Stomach (tissue), 9 donors: Measurements from ENCODE around the gene DOCK3. TPM values are rescaled to one million over a fixed set of nuclear protein-coding genes. Genes with fewer than 3 reads are reported as not detected.
A peak's percentile ranks its signal among the peaks of the same experiment; 100 is the strongest.

Source experiments
- DNase-seq, 2 donors: peaks; one replicate each; pipeline versions ENCODE4 v3.0.0 to v3.0.0-alpha.2; 2013 to 2019
- H3K27ac ChIP-seq, 5 donors: fragments of 200-600 bp in 4 of 5; sonication (generic) in 4 of 5; one replicate each; pipeline ENCODE4 v1.5.1; 2013 to 2019; ENCODE audit warnings: mild to moderate bottlenecking in 1 of 5, moderate library complexity in 1 of 5
- H3K27me3 ChIP-seq, 3 donors: fragments of 200-600 bp; sonication (generic); one replicate each; pipeline ENCODE4 v1.5.1; 2017 to 2019; ENCODE audit warnings: mixed run types in 1 of 3
- H3K36me3 ChIP-seq, 4 donors: fragments of 200-600 bp; sonication (generic); 1 replicate in 3 of 4; 2 replicates in 1 of 4; pipeline ENCODE4 v1.5.1; 2016 to 2019
- H3K4me1 ChIP-seq, 4 donors: fragments of 200-600 bp; sonication (generic); one replicate each; pipeline ENCODE4 v1.5.1; 2016 to 2019
- H3K4me3 ChIP-seq, 4 donors: fragments of 200-600 bp; sonication (generic) in 3 of 4; one replicate each; pipeline ENCODE4 v1.5.1; 2016 to 2019; ENCODE audit warnings: mild to moderate bottlenecking in 1 of 4
- H3K9me3 ChIP-seq, 4 donors: fragments of 200-600 bp; sonication (generic); one replicate each; pipeline ENCODE4 v1.5.1; 2016 to 2019
- EP300 ChIP-seq: sonication (generic); formaldehyde crosslinking; IDR thresholded peaks from one replicate; pipeline ENCODE4 v1.6.1; 2017; ENCODE audit warnings: antibody characterized with exemption
- POLR2A ChIP-seq, 4 donors: fragments of 450-650 bp; IDR thresholded peaks; one replicate each; pipeline ENCODE4 v1.6.1; 2016; ENCODE audit warnings: antibody characterized with exemption in 4 of 4, control low read depth in 2 of 4, mild to moderate bottlenecking in 1 of 4, moderate library complexity in 1 of 4
- POLR2AphosphoS5 ChIP-seq, 3 donors: sonication (generic); formaldehyde crosslinking; IDR thresholded peaks; one replicate each; pipeline ENCODE4 v1.6.1; 2016; ENCODE audit warnings: antibody characterized with exemption in 3 of 3
- WGBS, 5 donors: extraction: QIAGEN DNeasy Blood & Tissue Kit in 3 of 5; methylation state at CpG; one replicate each; pipeline versions ENCODE4 v1.1.5 to v1.1.7; 2013 to 2018; 5-methylcytosine and 5-hydroxymethylcytosine counted together
- intact Hi-C: fragments of 100-400 bp; cut with DNase I; formaldehyde crosslinking; loops from one replicate; pipeline ENCODE4 v1.15.1; 2023; ENCODE audit warnings: low total_unique reads
- polyA plus RNA-seq, 3 donors: library from polyadenylated mRNA; stranded (reverse); fragments of 200-250 nt; gene quantifications; one replicate each; pipeline ENCODE4 v1.2.3, GENCODE V29; 2013
- total RNA-seq, 5 donors: library from RNA; depleted of rRNA; stranded (reverse); fragments of >200 nt; gene quantifications; one replicate each; pipeline versions ENCODE4 v1.1.0 to v1.2.3, GENCODE V29; 2014 to 2016
- TF ChIP-seq, protein P1 (sequence below), 7 experiments: fragments of 450-650 bp in 4 of 7; fragments of 200-600 bp in 3 of 7; sonication (generic) in 3 of 7; IDR thresholded peaks; one replicate each; pipeline ENCODE4 v1.5.1; 2016 to 2019; ENCODE audit warnings: antibody characterized with exemption in 7 of 7, control low read depth in 2 of 7, mild to moderate bottlenecking in 1 of 7
- donor health status: healthy with polysubstance abuse.
- donor health status: Bipolar disorder and iron deficiency.
- donor health status: healthy.

The DOCK3 gene
- total and polyA plus RNA-seq, 8 donors: 0.06 to 2.3 (median 1.0) TPM; not detected in 2

DNA sequence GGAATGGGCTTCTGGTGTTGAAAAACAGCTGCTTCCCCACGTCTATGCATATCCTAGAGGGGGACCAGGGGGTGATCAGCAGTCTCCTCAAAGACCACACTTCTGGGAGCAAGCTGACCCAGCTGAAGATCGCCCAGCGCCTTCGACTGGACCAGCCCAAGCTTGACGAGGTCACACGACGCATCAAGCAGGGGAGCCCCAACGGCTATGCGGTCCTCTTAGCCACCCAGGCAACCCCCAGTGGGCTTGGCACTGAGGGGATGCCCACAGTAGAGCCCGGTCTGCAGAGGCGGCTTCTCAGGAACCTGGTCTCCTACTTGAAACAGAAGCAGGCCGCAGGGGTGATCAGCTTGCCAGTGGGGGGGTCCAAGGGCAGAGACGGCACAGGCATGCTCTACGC lies 718.8 kb downstream of the DOCK3 start:
- intact Hi-C loops: no loop called here
- H3K4me1 ChIP-seq: peaks cover 58 to 87% (median 84%) of the 10 kb centered on the region in 4 donors
- DNase-seq: no peak

DNA sequence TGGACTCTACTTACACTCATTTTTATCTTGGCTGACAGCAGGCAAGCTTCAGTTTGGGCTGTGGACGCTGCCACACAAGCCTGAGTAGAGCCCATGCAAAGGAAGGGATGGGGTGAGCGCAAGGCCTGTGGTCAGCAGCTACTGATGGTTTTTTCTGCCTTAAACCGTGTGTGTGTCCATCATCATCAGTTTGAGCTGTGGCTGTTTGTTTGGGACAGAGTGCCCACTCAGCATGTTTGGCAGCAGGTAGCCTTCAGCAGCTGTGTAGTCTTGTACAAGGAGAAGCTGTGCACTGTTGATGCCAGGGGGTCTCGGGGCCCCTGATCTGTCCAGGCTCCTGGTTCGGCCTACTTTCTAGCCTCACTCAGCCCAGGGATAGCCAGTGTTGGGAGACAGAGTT lies 719.8 kb downstream of the DOCK3 start:
- 67 to 84% (median 80%) methylated on average over 5 of the region's 5 CpGs for WGBS, 5 donors
- Histone ChIP-seq H3K36me3 (peaks cover 46 to 77% (median 75%) of the 10 kb centered on the region in 4 donors), H3K4me1 (peaks cover 50 to 77% (median 74%) of the 10 kb centered on the region in 4 donors), H3K4me3 (peak overlapping the region in 2 of 4 donors; percentile 16 to 70), H3K27ac (no peak overlapping the region), H3K9me3 (no peaks in the 10 kb centered on the region), H3K27me3 (no peaks in the 10 kb centered on the region)
- TF ChIP-seq POLR2A (IDR thresholded peaks at IDR 0.05): no peak
- no peak for TF ChIP-seq EP300
- DNase-seq: no peak
- intact Hi-C loops: no loop called here

More for the DNA sequence above, 718.8 kb downstream of the DOCK3 start:
- Histone ChIP-seq H3K27ac (no peak overlapping the region), H3K9me3 (no peaks in the 10 kb centered on the region), H3K27me3 (no peaks in the 10 kb centered on the region), H3K4me3 (peak overlapping the region in 2 of 4 donors; percentile 70 to 93), H3K36me3 (peaks cover 52 to 77% (median 75%) of the 10 kb centered on the region in 4 donors)
- TF ChIP-seq POLR2A (IDR thresholded peaks at IDR 0.05) (no peak), EP300 (no peak), POLR2AphosphoS5 (IDR thresholded peaks at IDR 0.05) (no peak)
- TF ChIP-seq, protein P1, sequence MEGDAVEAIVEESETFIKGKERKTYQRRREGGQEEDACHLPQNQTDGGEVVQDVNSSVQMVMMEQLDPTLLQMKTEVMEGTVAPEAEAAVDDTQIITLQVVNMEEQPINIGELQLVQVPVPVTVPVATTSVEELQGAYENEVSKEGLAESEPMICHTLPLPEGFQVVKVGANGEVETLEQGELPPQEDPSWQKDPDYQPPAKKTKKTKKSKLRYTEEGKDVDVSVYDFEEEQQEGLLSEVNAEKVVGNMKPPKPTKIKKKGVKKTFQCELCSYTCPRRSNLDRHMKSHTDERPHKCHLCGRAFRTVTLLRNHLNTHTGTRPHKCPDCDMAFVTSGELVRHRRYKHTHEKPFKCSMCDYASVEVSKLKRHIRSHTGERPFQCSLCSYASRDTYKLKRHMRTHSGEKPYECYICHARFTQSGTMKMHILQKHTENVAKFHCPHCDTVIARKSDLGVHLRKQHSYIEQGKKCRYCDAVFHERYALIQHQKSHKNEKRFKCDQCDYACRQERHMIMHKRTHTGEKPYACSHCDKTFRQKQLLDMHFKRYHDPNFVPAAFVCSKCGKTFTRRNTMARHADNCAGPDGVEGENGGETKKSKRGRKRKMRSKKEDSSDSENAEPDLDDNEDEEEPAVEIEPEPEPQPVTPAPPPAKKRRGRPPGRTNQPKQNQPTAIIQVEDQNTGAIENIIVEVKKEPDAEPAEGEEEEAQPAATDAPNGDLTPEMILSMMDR (IDR thresholded peaks at IDR 0.05): no peak
- WGBS, 5 donors: 82 to 88% (median 88%) methylated on average over 6 to 14 of the region's 14 CpGs

DNA sequence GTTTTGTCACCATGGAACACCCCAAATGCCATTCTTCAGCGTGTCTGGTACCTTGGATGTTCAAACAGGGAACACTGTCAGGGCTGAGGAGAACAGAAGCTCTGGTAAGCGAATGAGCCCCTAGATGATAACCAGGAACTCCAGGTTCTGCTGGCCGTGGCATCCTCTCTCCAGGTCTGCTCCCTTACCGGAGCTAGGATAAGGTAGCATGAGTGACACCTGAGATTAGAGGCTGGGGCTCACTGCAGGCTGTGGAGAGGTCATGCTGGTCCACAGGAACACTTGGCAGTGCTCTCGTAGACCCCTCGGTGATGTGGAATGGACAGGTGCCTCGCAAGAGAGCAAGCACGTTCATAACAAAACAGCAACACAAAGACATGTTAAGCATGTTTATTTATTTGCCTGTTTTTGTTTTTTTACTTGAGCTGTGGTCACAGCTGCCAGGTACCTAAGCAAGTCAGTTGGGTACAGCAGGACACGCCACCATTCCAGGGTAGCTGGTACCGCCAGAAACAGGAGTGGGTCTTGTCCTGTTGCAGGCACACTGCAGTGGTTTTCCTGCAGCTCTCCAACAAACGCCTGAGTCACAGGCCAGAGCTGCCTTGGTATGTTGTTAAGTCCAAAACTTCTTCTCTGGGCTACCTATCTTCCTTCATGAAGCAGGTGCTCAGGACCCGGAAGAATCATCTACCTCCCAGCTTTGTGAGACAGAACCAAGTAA lies 720.9 kb downstream of the DOCK3 start:
- WGBS, 5 donors: 62 to 68% (median 66%) methylated on average over 12 of the region's 12 CpGs
- TF ChIP-seq POLR2AphosphoS5 (IDR thresholded peaks at IDR 0.05): no peak
- TF ChIP-seq EP300: no peak
- no peak for TF ChIP-seq POLR2A (IDR thresholded peaks at IDR 0.05)
- TF ChIP-seq, protein P1 (IDR thresholded peaks at IDR 0.05): no peak
- Histone ChIP-seq H3K27me3 (no peaks in the 10 kb centered on the region), H3K9me3 (no peaks in the 10 kb centered on the region), H3K36me3 (peaks cover 46 to 85% (median 82%) of the 10 kb centered on the region in 4 donors), H3K27ac (peak overlapping the region in 1 of 5 donors; percentile 38), H3K4me3 (no peak overlapping the region), H3K4me1 (peaks cover 39 to 66% (median 63%) of the 10 kb centered on the region in 4 donors)
- intact Hi-C loops: no loop called here
- no peak for DNase-seq

DNA sequence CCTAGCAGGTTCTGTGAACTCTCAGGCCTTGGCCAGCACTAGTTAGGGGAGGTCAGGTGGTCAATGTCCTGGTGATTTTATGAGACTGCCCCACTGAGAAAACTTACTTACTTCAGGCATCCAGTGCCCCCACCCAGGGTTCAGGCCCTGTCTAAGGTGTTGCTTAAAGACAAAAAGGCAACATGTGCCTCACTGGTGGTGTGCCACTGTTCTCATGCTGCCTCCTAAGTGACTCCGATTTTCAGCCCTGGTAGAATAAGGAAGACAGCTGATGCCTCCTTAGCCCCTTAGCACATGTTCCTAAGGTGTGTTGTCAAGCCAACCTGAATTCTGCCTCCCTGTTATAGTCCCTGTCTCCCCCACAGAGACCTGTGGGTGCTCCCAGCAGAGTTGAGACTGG lies 721.7 kb downstream of the DOCK3 start:
- intact Hi-C loops: no loop called here
- H3K9me3 ChIP-seq: no peaks in the 10 kb centered on the region
- no peaks in the 10 kb centered on the region for H3K27me3 ChIP-seq
- peaks cover 37 to 63% (median 61%) of the 10 kb centered on the region in 4 donors for H3K4me1 ChIP-seq
- H3K27ac ChIP-seq: peak overlapping the region in 2 of 5 donors; percentile 11 to 38
- peaks cover 49 to 91% (median 88%) of the 10 kb centered on the region in 4 donors for H3K36me3 ChIP-seq
- TF ChIP-seq POLR2AphosphoS5 (IDR thresholded peaks at IDR 0.05) (no peak), POLR2A (IDR thresholded peaks at IDR 0.05) (no peak), EP300 (no peak)
- TF ChIP-seq, protein P1 (IDR thresholded peaks at IDR 0.05): no peak
- WGBS, 5 donors: 79 to 92% (median 84%) methylated on average over 1 of the region's 1 CpG; no CpG with 5 or more reads in 1 of the 5 donors
- no peak overlapping the region for H3K4me3 ChIP-seq
- no peak for DNase-seq

DNA sequence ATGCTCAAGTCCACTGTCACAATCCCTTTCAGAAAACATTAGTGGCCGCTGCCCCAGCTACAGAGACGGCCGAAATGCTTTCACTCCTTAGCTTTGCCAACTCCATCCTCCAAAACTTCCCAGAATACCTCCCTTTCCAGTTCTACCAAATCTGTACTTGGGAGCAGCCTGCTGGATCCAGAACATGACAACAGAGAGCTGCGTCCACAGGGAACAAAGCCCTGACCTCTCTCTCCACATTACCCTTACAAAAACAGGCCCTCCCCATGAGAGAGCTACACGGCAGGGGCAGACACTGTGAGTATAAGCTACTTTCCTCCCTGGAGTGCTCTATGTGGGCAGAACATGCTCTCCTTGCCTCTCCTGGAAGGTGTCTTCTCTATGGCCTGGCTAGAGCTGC lies 722.7 kb downstream of the DOCK3 start:
- no peaks in the 10 kb centered on the region for H3K9me3 ChIP-seq
- WGBS, 5 donors: 46 to 64% (median 59%) methylated on average over 5 of the region's 5 CpGs
- peaks cover 51 to 98% (median 96%) of the 10 kb centered on the region in 4 donors for H3K36me3 ChIP-seq
- no peak for DNase-seq
- H3K27ac ChIP-seq: peak overlapping the region in 1 of 5 donors; percentile 11
- no peak overlapping the region for H3K4me3 ChIP-seq
- intact Hi-C loops: no loop called here
- peaks cover 30 to 56% (median 53%) of the 10 kb centered on the region in 4 donors for H3K4me1 ChIP-seq
- no peaks in the 10 kb centered on the region for H3K27me3 ChIP-seq
- TF ChIP-seq, protein P1 (IDR thresholded peaks at IDR 0.05): no peak
- no peak for TF ChIP-seq EP300
- TF ChIP-seq POLR2AphosphoS5 (IDR thresholded peaks at IDR 0.05): no peak
- TF ChIP-seq POLR2A (IDR thresholded peaks at IDR 0.05): no peak
